COLO829 (cell line): ENCODE data around the gene ACTR5.
A peak's percentile ranks its signal among the peaks of the same experiment; 100 is the strongest.

Source experiments
- DNase-seq: peaks from one replicate; pipeline ENCODE4 v3.0.0; 2012; ENCODE audit warnings: low spot score

ACTR5 gene

DNA sequence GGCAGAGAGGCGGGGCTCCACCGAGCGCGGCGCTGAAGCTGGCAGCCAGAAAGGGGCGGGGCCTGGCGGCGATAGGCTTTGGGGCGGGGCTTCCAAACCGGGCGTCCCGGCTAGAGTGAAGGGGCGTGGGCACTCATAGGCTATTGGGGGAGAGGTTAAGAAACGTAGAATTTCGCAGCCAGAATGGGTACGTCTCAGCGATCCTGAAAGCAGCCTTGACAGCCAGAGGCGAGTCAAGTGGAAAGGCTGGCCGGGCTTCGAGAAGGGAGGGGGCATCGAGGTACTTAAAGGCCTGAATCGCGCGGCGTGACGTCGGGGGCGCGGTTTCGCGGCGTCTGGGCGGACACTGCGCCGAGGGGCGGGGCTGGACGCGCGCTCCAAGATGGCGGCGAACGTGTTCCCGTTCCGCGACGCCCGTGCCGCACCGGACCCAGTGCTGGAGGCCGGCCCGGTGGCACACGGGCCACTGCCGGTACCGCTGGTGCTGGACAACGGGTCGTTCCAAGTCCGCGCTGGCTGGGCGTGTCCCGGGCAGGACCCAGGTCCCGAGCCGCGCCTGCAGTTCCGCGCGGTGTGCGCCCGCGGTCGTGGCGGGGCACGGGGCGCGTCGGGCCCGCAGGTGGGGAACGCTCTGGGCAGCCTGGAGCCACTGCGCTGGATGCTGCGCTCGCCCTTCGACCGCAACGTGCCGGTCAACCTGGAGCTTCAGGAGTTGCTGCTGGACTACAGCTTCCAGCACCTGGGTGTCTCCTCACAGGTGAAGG lies at the start of gene ACTR5:
ACTR5 (plus strand) TSS at position 364 of the 764 bp plus-strand sequence; CDS start at position 383, 19 bp downstream.
- DNase-seq, result peak; percentile 94

DNA sequence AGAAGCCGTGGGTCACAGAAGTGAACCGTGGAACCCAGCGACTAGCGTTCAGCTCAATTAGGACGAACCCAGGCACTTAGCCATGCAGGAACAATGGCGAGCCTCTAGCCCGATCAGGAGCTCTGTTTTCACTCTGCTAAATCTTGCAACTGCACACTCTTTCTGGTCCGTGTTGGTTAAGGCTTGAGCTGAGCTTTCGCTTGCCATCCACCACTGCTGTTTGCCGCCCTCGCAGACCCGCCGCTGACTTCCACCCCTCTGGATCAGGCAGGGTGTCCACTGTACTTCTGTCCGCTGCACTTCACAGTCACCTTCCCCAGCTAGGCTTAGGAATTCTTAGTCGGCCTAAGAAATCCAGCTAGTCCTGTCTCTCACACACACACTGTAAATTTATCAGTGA lies 49.7 kb upstream of the ACTR5 start:
- no peak for DNase-seq

DNA sequence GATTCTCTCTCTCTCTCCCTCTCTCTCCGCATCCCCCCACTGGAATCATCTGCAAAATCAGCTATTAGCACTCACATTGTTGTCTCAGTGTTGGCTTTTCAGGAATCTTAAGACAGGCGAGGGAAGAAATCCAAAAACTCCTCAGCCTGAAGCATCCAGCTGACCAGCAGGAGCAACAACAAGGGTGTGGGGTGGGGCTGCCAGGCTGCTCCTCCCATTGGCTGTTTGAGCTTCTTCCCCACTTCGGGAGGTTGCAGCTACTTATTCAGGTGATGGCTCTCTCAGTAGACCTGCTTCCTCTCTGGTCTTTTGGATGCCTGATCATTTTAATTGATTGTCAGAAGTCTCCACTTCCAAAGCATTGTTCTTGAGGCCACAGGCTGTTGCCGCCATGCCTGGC lies 48.1 kb upstream of the ACTR5 start:
- DNase-seq, result no peak

DNA sequence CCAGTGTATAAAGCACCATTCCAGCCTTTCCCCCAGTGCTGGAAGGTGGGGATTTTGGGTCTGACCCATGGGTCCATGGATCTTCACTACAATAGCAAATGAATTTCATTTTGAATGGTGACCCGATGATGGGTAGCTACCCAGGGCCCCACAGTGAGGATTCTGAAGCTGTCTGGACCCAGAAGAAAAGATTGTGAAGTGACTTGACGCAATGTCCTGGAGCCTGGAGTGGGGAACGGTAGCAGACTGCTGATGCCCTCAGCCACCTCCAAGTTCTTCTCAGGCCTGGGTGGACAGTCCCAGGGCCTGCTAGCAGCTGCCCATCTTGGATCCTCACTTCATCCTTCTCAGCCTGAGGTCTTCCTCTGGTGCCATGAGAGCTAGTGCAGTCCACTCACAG lies 47.3 kb upstream of the ACTR5 start:
- no peak for DNase-seq

DNA sequence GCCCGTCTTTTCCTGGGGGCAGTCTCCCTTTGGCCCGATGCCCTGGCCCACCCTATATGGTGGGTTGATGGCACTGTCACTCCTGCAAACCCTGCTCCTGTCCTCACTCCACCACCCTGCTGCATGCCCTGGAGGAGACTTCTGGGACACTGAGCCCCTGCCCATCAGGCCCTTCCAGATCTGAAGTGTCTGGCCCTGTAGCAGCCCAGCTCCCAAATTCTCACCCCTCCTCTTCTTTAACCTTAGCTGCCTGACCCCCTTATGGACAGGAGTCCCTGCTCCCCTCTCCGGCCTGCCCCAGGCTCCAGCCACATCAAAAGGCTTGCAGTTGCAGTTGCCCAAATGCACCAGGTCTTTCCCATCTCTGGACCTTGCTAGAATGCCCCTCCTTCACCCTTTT lies 44.7 kb upstream of the ACTR5 start:
- no peak for DNase-seq

DNA sequence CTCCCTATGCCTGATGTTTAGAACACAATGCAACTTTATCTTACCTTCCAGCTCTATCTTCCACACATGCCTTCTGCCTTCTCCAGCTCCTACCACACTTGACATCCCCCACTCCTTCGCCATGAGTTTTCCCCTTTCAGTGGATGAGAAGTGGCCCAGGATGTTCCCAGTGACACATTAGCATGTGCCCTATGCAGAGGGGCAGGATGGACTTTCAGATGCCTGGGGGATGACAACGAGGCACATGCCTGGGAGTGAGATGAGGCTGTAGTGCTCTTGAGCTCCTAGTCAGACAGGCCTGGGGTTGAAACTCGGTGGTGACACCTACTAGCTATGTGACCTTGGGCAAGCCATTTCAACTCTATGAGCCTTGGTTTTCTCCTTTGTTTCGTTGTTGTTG lies 44.1 kb upstream of the ACTR5 start:
- no peak for DNase-seq

DNA sequence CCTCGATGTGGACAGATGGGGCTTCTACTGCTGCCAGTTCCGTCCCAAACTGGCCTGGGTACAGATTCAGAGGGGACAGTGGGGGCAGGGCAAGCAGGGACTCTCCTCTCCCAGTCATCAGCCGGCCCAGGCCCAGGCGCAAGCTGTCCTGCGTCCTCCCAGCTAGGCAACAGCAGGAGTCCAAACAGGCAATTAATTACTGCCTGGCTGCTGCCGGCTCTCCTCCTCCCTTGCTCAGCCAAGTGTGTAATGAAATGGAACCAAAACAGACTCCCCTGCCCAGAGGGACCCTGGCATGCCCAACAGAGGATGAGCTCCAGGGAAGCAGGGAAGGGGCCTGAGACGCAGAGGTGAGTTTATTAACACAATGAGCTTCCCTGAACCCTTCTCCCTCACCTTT lies 41.8 kb upstream of the ACTR5 start:
- no peak for DNase-seq

DNA sequence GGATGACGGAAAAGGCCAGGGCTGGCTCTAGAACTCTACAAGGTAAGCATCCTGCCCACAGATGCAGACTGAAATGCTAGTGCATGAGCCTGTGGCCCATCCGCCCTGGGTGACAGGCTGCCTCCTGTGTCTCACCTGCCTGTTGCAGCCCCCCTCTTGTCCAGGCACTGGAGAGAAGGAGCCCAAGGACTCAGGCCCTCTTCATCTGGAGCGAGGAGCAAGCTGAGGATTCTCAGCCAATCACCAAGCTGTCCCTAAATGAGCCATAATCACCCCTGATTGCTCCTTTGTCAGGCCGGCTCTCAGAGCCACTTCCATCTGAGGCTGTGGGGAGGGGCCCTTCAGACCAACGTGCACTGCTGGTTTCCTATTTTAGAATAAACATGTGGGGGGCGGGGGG lies 34.0 kb upstream of the ACTR5 start:
- DNase-seq, result no peak

DNA sequence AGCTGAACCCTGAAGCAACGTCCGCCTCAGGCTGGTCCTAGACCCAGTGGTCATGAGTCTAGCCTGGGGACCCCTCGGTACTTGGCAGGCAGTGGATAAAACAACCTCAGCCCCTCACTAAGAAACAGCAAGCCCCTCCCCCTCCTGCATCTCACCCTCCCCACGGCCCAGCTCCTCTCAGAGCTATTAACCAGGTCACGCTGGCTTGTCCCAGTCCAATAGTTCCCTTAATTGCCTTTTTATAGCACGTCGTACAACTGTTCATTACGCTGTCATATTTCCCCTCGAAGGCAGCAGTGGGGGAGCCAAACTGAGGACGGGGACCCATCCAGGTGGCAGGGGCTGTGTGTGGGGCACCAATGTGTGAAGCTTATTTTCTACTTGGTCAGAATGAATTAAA lies 32.6 kb upstream of the ACTR5 start:
- no peak for DNase-seq

DNA sequence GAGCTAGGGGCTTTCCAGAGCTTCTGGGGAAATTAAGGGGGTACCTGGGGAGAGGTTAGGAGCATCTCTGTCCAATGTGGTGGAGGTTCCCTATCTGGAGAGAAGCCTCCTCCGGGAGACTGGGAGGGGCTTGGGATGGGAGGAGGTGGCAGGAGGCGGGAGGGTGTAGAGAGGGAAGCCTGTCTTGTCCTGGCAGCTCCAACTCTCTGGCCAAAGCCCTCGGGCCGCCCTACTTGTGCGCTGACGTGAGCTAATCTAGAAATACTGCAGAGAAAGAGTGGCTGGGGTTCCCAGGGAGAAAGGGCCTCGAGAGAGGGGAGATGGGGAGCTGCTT lies 25.6 kb upstream of the ACTR5 start:
- no peak for DNase-seq

DNA sequence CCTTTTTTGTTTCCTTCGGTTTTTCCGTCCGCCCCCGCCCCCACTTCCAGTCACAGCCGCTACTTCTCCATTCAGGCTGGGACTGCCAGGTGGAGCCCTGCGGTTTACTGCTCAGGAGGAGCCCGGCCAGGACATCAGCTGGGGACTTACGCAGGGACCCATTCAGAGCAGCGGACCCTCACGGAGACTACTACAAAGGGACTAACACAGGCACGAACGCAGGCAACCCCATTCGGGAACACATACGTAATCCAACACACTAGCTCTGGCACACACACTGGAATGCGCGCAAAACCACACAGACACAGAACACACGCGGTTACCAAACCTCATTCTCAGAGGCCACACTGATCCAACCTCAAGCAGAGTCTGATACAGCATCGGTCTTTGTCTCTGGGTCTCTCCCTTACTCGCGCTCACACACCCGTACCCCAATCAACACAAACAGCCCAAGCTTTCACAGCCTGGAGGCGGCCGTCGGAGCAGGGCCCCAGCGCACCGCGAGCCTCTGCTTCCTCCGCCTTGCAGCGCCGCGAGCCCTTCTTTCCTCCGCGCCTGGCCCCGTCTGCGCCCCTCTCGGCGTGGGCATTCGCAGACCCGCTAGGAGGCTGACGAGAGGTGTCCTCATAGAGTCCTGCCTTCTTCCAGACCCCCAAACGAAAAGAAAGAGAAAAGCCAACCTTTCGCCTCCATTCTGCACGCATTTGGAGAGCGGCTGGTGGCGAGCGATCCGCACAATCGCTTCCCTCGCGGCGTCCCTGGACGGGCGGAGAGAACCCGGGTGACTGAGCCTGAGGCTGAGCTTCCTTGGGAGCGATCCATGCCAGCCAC lies 25.0 kb upstream of the ACTR5 start:
- DNase-seq, result no peak

DNA sequence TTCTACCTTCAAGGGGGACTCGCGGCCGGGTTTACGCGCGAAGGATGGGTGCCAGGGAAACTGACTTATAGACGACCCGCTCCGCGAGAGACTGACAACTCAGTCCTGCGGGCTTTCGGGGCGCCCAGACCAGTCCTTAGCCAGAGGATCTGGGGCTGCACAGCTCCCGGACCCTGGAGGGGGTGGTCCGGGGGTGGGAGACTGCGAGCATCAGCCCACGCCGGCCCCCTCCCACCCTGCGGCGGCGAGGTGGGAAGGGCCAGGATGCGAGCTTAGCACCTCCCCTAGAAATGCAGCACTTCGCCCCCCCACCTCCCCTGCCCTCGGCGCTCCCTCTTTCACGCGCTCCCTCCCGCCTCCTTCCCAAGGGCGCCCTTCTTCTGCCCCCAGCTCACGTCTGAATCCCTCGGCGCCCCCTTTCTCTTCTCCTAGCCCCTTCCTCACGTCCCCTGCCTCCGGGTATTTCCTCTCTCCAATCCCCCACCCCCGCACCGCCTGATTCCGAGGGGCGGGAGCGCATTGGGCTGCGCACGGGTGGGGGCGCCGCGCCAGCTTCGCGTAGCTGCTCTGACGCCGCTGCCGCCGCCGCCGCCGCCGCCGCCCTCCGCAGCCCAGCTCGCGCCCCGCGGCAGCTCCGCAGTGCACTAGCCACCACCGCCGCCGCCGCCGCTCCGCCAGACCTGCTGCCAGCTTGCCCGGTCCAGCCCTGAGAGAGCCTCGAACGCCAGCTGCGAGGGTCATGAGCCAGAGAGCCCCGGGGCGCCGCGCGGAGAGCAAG lies 24.2 kb upstream of the ACTR5 start, which contains the start of gene SLC32A1:
SLC32A1 (plus strand) TSS at position 639 of the 778 bp plus-strand sequence. CDS start 239 bp downstream, outside the sequence.
- DNase-seq, result no peak

DNA sequence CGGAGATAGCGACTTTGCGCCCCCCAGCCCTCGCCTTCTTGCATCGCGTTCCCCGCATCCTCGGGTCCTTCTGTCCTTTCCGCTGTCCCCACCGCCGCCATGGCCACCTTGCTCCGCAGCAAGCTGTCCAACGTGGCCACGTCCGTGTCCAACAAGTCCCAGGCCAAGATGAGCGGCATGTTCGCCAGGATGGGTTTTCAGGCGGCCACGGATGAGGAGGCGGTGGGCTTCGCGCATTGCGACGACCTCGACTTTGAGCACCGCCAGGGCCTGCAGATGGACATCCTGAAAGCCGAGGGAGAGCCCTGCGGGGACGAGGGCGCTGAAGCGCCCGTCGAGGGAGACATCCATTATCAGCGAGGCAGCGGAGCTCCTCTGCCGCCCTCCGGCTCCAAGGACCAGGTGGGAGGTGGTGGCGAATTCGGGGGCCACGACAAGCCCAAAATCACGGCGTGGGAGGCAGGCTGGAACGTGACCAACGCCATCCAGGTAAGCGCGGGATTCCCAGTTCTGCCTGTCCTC lies 23.6 kb upstream of the ACTR5 start:
- DNase-seq, result no peak

DNA sequence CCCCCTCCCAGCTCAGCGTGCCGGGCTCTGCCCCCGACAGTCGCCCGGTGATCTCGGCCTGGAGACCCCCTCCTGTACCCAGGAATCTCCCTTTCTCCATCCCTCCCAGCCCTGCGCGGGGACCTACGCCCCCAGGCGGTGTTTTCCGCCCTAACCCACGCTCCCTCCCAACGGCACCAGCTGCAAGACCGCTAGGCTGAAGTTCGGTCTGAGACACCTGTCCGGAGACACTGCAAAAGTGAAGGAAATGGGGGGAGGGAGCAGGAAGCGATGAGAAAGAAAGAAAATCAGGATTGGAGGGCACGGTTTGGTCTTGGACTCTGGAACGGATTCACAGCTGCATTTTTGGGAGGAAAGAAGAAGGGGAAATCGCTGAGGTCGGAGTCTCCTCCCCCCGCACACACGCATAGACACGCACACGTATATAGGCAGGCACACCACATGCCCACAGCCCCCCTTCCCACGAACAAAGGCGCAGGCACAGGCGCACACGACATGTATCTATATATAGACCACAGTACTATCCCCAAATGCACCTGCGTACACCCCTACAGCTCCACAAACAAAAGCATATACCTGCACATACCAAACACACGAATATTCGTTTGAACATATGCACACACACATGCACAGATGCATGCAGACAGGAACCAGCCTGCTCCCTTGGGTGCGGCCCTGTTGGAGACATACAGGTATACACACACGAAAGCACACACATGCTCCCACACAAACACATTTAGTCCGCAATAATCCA lies 22.9 kb upstream of the ACTR5 start:
- DNase-seq, result no peak

DNA sequence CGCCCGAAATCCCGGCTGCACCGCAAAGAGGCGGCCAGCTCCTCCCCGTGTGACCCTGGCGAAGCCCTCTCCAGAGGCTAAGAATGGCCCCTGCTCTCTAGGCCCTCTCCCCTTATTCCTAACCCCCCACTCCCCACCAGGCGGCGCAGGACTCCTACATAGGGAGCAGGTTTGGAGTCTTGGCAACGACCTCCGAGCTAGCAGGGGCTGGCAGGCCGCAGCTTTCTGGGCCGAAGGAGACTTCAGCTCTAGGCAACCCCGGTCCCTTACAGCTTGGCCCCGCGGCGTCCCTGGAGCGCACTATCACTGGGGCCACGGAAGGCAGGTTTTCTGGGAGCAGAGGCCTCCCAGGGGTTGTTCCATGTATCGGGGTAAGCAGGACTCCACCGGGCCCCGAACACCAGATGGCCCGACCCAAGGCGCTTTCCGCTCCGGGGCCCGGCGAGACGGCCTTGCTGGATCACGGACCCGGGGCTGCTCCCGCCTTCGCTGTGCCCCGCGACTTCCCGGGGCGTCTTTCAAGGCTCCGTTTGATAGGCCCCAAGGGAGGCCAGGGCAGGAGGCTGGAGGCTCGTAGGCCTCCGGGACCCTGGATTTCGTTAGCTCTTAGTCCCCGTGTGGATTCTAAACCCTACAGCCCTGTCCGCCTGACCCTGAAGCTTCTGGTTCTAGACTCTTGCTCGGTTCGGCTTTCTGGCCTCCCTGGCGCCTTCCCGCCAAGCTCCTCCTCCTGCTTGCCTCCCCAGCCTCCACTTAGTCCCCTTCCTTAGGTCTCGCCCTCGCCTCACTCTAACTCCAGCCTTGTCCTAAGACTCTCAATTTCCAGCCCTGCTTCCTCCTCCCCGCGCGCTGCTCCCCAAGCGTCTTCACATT lies 22.1 kb upstream of the ACTR5 start:
- no peak for DNase-seq

DNA sequence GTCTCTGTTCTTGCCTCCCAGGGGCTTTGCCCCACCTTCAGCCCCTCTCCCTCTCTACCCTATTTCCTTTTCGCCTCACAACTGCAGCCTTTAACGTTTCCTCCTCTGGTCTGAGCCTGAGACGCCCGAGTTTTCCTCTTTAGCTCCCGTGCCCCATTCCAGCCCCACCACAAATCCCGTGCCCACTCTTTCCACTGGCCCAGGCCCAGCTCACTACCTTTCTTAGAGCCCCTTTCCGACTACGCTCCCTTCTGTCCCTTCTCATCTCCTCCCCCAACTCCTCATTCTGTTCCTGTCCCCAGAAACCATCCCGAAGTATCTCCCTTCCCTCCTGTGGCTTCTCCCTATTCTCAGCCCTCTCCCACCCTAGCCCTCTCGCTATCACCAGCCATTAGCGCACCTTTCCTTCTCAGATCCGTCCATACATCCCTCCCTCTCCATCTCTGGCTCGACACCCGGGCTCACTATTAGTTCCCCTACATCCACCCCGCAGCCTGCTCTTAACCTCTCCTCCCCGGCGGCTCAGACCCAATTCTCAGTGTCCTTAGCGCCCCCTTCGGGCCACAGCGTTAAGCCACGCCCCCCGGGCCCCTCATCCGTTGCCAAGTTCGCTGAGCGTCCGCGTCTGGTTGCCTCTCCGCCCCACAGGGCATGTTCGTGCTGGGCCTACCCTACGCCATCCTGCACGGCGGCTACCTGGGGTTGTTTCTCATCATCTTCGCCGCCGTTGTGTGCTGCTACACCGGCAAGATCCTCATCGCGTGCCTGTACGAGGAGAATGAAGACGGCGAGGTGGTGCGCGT lies 21.3 kb upstream of the ACTR5 start:
- DNase-seq, result no peak

DNA sequence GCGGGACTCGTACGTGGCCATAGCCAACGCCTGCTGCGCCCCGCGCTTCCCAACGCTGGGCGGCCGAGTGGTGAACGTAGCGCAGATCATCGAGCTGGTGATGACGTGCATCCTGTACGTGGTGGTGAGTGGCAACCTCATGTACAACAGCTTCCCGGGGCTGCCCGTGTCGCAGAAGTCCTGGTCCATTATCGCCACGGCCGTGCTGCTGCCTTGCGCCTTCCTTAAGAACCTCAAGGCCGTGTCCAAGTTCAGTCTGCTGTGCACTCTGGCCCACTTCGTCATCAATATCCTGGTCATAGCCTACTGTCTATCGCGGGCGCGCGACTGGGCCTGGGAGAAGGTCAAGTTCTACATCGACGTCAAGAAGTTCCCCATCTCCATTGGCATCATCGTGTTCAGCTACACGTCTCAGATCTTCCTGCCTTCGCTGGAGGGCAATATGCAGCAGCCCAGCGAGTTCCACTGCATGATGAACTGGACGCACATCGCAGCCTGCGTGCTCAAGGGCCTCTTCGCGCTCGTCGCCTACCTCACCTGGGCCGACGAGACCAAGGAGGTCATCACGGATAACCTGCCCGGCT lies 20.6 kb upstream of the ACTR5 start:
- DNase-seq, result no peak

DNA sequence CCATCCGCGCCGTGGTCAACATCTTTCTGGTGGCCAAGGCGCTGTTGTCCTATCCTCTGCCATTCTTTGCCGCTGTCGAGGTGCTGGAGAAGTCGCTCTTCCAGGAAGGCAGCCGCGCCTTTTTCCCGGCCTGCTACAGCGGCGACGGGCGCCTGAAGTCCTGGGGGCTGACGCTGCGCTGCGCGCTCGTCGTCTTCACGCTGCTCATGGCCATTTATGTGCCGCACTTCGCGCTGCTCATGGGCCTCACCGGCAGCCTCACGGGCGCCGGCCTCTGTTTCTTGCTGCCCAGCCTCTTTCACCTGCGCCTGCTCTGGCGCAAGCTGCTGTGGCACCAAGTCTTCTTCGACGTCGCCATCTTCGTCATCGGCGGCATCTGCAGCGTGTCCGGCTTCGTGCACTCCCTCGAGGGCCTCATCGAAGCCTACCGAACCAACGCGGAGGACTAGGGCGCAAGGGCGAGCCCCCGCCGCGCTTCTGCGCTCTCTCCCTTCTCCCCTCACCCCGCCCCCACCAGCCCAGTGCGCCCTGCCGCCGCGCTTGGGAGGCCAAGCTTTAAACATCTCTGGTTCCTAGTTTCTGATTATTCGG lies 20.0 kb upstream of the ACTR5 start:
- DNase-seq, result no peak
